ENCODE measurements around the gene ZNG1C.
"Not testable (repeated sequence)": the region's sequence is repeated elsewhere in the genome, so short reads cannot be mapped to it uniquely, and the experiment has no call there.

- not testable (repeated sequence) for TF ChIP-seq CTCF (IDR thresholded peaks at IDR 0.05; ENCODE audit: low read length); EZH2 (IDR thresholded peaks at IDR 0.05; ENCODE audit: borderline replicate concordance, low read length)
Measured at GRCh38 chr9:68241683-68242082, at the start of gene ZNG1C.

Measured in OCI-LY1 (cell line).